GM21360 (cell line): Measurements from ENCODE around the gene FGF2.
A peak's percentile ranks its signal among the peaks of the same experiment; 100 is the strongest.
"Not testable (repeated sequence)": the region's sequence is repeated elsewhere in the genome, so short reads cannot be mapped to it uniquely, and the experiment has no call there.

Source experiments
- ATAC-seq: cut with Tn5 transposase; IDR thresholded peaks from one replicate; pipeline ENCODE4 v1.9.1; 2021; ENCODE audit warnings: mild to moderate bottlenecking, moderate library complexity; ENCODE audit not compliant: unreplicated experiment

The FGF2 gene

GRCh38 chr4:122811781-122812180 lies 14.8 kb upstream of the FGF2 start:
- ATAC-seq: not testable (repeated sequence)

- not testable (repeated sequence) for ATAC-seq
Measured at GRCh38 chr4:122812823-122813222, 13.8 kb upstream of the FGF2 start.

- ATAC-seq: peak; percentile 100
Measured at GRCh38 chr4:122814426-122814825, 12.2 kb upstream of the FGF2 start.

GRCh38 chr4:122815248-122815647 lies 11.4 kb upstream of the FGF2 start:
- ATAC-seq: no peak

- ATAC-seq: no peak
Measured at GRCh38 chr4:122816476-122816875, 10.2 kb upstream of the FGF2 start.

- ATAC-seq: no peak
Measured at GRCh38 chr4:122819708-122820449, 6.8 kb upstream of the FGF2 start.

GRCh38 chr4:122821092-122821491 lies 5.5 kb upstream of the FGF2 start:
- no peak for ATAC-seq

- ATAC-seq: no peak
Measured at GRCh38 chr4:122822466-122822865, 4.2 kb upstream of the FGF2 start.

GRCh38 chr4:122823476-122823875 lies 3.2 kb upstream of the FGF2 start:
- ATAC-seq: no peak

- ATAC-seq: no peak
Measured at GRCh38 chr4:122824616-122825015, 2.0 kb upstream of the FGF2 start.

- ATAC-seq: no peak
Measured at GRCh38 chr4:122826079-122826527, 528 bp upstream of the FGF2 start.

- ATAC-seq: peak; percentile 45
Measured at GRCh38 chr4:122827258-122827878, 737 bp downstream of the FGF2 start.

GRCh38 chr4:122827879-122828601 lies 1.4 kb downstream of the FGF2 start:
- peak; percentile 92 for ATAC-seq

GRCh38 chr4:122830426-122831095 lies 3.9 kb downstream of the FGF2 start:
- no peak for ATAC-seq

GRCh38 chr4:122831515-122832196 lies 5.0 kb downstream of the FGF2 start:
- ATAC-seq: no peak

GRCh38 chr4:122832732-122833131 lies 6.1 kb downstream of the FGF2 start:
- no peak for ATAC-seq

GRCh38 chr4:122833999-122834398 lies 7.4 kb downstream of the FGF2 start:
- no peak for ATAC-seq

- no peak for ATAC-seq
Measured at GRCh38 chr4:122836941-122837340, 10.3 kb downstream of the FGF2 start.

GRCh38 chr4:122838034-122838433 lies 11.4 kb downstream of the FGF2 start:
- ATAC-seq: no peak

GRCh38 chr4:122842392-122842791 lies 15.8 kb downstream of the FGF2 start:
- no peak for ATAC-seq
